Measurements from ENCODE around the gene NUCB2.

GRCh38 chr11:17273668-17274282, 2.8 kb upstream of the NUCB2 start:
- TF ChIP-seq CTCF (IDR thresholded peaks at IDR 0.05; ENCODE audit: low read depth, low read length, poor library complexity, severe bottlenecking) (no peak), EZH2phosphoT487 (IDR thresholded peaks at IDR 0.05; ENCODE audit: borderline replicate concordance, low read length) (no peak)

Measured in DOHH2 (cell line).